HepG2 (cell line): ENCODE data around the gene SLC11A1. TPM values are rescaled to one million over a fixed set of nuclear protein-coding genes. Genes with fewer than 3 reads are reported as not detected.
A peak's percentile ranks its signal among the peaks of the same experiment; 100 is the strongest.

Experiments used
- BCLAF1 ChIP-seq: fragments of 450-650 bp; IDR thresholded peaks from 2 replicates; pipeline ENCODE4 v1.6.1; 2017; ENCODE audit warnings: mild to moderate bottlenecking
- HOXA9 ChIP-seq: sonication (generic); formaldehyde crosslinking; IDR thresholded peaks from 2 replicates; pipeline ENCODE4 v1.8.1; 2022; ENCODE audit warnings: missing genetic modification reagents, mild to moderate bottlenecking, moderate library complexity, borderline replicate concordance
- MED1 ChIP-seq: sonication (generic); formaldehyde crosslinking; IDR thresholded peaks from 2 replicates; pipeline ENCODE4 v1.4.0; 2020; ENCODE audit warnings: missing genetic modification reagents
- MYPOP ChIP-seq: sonication (generic); formaldehyde crosslinking; IDR thresholded peaks from 2 replicates; pipeline ENCODE4 v1.8.1; 2023; ENCODE audit warnings: mild to moderate bottlenecking, moderate library complexity, missing genetic modification reagents
- ZNF75D ChIP-seq: sonication (generic); formaldehyde crosslinking; IDR thresholded peaks from 2 replicates; pipeline ENCODE4 v1.8.1; 2023; ENCODE audit warnings: missing genetic modification reagents, mild to moderate bottlenecking, borderline replicate concordance
- ZNF781 ChIP-seq: sonication (generic); formaldehyde crosslinking; IDR thresholded peaks from 2 replicates; pipeline ENCODE4 v1.5.1; 2020; ENCODE audit warnings: borderline replicate concordance, mild to moderate bottlenecking, missing genetic modification reagents; ENCODE audit errors: not compliant biosample characterization
- polyA plus RNA-seq, 8 experiments: library from polyadenylated mRNA; depleted of rRNA in 3 of 8; stranded (reverse) in 7 of 8; unstranded in 1 of 8; fragments of >200 nt; fragmentation: Illumina TruSeq in 4 of 8; extraction: Trizol in 4 of 8; gene quantifications; 2 replicates each; pipeline versions ENCODE4 v1.2.1 to v1.2.3, GENCODE V29; 2011 to 2016; ENCODE audit warnings: low read depth in 4 of 8, missing spikeins in 1 of 8, mixed read lengths in 1 of 8; ENCODE audit not compliant: insufficient read depth in 1 of 8
- total RNA-seq, 5 experiments: library from RNA; depleted of rRNA; stranded (reverse); fragments of >200 nt; fragmentation: Illumina TruSeq; extraction: Trizol; gene quantifications; 2 replicates each; pipeline ENCODE4 v1.2.3, GENCODE V29; 2016; ENCODE audit warnings: low read depth in 1 of 5
- TF ChIP-seq, protein P1 (sequence below): sonication (generic); formaldehyde crosslinking; IDR thresholded peaks from 2 replicates; pipeline ENCODE4 v1.4.0; 2020; ENCODE audit warnings: mild to moderate bottlenecking, missing genetic modification reagents
- TF ChIP-seq, protein P2 (sequence below): sonication (generic); formaldehyde crosslinking; IDR thresholded peaks from 2 replicates; pipeline ENCODE4 v1.4.0; 2020; ENCODE audit warnings: missing genetic modification reagents, borderline replicate concordance
- TF ChIP-seq, protein P3 (sequence below): sonication (generic); formaldehyde crosslinking; IDR thresholded peaks from 2 replicates; pipeline ENCODE4 v1.4.0; 2020; ENCODE audit warnings: mild to moderate bottlenecking, missing genetic modification reagents, borderline replicate concordance
- TF ChIP-seq, protein P4 (sequence below): sonication (generic); formaldehyde crosslinking; IDR thresholded peaks from 2 replicates; pipeline ENCODE4 v1.8.0; 2022; ENCODE audit warnings: missing genetic modification reagents, mild to moderate bottlenecking, inconsistent platforms, borderline replicate concordance

Gene SLC11A1
- total and polyA plus RNA-seq, 2 of the 13 experiments (the other 11 are each of a cell fraction or from before 2014, with no cell fraction given) = 0.33 to 2.3 TPM

GRCh38 chr2:218398437-218399390, 16.6 kb downstream of the SLC11A1 start (continued):
- TF ChIP-seq, protein P1, sequence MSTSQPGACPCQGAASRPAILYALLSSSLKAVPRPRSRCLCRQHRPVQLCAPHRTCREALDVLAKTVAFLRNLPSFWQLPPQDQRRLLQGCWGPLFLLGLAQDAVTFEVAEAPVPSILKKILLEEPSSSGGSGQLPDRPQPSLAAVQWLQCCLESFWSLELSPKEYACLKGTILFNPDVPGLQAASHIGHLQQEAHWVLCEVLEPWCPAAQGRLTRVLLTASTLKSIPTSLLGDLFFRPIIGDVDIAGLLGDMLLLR (CRISPR knock-in tag) = no peak; the same call in 1 of the 2 replicates
- TF ChIP-seq MYPOP (CRISPR knock-in tag) (0 out of 2 replicates have a peak, but pooled peaks have one; percentile 1), ZNF781 (CRISPR knock-in tag) (peak; percentile 93), ZNF75D (CRISPR knock-in tag) (peak; percentile 68; the same call in 1 of the 2 replicates), HOXA9 (CRISPR knock-in tag) (0 out of 2 replicates have a peak, but pooled peaks have one; percentile 47), BCLAF1 (no peak), MED1 (CRISPR knock-in tag) (peak; percentile 33)
- TF ChIP-seq, protein P2, sequence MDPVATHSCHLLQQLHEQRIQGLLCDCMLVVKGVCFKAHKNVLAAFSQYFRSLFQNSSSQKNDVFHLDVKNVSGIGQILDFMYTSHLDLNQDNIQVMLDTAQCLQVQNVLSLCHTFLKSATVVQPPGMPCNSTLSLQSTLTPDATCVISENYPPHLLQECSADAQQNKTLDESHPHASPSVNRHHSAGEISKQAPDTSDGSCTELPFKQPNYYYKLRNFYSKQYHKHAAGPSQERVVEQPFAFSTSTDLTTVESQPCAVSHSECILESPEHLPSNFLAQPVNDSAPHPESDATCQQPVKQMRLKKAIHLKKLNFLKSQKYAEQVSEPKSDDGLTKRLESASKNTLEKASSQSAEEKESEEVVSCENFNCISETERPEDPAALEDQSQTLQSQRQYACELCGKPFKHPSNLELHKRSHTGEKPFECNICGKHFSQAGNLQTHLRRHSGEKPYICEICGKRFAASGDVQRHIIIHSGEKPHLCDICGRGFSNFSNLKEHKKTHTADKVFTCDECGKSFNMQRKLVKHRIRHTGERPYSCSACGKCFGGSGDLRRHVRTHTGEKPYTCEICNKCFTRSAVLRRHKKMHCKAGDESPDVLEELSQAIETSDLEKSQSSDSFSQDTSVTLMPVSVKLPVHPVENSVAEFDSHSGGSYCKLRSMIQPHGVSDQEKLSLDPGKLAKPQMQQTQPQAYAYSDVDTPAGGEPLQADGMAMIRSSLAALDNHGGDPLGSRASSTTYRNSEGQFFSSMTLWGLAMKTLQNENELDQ (CRISPR knock-in tag) = no peak
- TF ChIP-seq, protein P3, sequence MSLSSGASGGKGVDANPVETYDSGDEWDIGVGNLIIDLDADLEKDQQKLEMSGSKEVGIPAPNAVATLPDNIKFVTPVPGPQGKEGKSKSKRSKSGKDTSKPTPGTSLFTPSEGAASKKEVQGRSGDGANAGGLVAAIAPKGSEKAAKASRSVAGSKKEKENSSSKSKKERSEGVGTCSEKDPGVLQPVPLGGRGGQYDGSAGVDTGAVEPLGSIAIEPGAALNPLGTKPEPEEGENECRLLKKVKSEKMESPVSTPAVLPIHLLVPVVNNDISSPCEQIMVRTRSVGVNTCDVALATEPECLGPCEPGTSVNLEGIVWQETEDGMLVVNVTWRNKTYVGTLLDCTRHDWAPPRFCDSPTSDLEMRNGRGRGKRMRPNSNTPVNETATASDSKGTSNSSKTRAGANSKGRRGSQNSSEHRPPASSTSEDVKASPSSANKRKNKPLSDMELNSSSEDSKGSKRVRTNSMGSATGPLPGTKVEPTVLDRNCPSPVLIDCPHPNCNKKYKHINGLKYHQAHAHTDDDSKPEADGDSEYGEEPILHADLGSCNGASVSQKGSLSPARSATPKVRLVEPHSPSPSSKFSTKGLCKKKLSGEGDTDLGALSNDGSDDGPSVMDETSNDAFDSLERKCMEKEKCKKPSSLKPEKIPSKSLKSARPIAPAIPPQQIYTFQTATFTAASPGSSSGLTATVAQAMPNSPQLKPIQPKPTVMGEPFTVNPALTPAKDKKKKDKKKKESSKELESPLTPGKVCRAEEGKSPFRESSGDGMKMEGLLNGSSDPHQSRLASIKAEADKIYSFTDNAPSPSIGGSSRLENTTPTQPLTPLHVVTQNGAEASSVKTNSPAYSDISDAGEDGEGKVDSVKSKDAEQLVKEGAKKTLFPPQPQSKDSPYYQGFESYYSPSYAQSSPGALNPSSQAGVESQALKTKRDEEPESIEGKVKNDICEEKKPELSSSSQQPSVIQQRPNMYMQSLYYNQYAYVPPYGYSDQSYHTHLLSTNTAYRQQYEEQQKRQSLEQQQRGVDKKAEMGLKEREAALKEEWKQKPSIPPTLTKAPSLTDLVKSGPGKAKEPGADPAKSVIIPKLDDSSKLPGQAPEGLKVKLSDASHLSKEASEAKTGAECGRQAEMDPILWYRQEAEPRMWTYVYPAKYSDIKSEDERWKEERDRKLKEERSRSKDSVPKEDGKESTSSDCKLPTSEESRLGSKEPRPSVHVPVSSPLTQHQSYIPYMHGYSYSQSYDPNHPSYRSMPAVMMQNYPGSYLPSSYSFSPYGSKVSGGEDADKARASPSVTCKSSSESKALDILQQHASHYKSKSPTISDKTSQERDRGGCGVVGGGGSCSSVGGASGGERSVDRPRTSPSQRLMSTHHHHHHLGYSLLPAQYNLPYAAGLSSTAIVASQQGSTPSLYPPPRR (CRISPR knock-in tag) = 0 out of 2 replicates have a peak, but pooled peaks have one; percentile 6
- TF ChIP-seq, protein P4, sequence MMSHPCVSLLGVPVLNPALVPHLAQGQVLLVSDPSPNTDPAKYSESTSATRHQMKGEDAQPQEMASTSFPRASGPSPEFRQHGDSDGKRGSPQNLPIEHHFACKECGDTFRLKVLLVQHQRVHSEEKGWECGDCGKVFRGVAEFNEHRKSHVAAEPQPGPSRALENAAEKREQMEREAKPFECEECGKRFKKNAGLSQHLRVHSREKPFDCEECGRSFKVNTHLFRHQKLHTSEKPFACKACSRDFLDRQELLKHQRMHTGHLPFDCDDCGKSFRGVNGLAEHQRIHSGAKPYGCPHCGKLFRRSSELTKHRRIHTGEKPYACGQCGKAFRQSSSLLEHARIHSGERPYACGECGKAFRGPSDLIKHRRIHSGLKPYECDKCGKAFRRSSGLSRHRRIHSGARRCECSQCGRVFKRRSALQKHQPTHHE (CRISPR knock-in tag) = peak; percentile 37; the same call in 1 of the 2 replicates
